GM23338 (cell line): ENCODE measurements around the gene PRR33. TPM values are rescaled to one million over a fixed set of nuclear protein-coding genes. Genes with fewer than 3 reads are reported as not detected.

Experiments
- ATAC-seq: fragments of 200-7000 bp; cut with Tn5 transposase; 3 replicates; pipeline ENCODE4 v1.9.1; 2020
- DNase-seq: peaks from one replicate; pipeline ENCODE4 v3.0.0-alpha.2; 2015; ENCODE audit warnings: low spot score
- H2AFZ ChIP-seq: fragments of 200-600 bp; sonication (generic); 2 replicates; pipeline ENCODE4 v1.8.0; 2016; ENCODE audit warnings: antibody characterized with exemption, mild to moderate bottlenecking, moderate library complexity
- H3F3A ChIP-seq: fragments of 200-600 bp; sonication (generic); replicated peaks from 2 replicates; pipeline ENCODE4 v1.8.0; 2017; ENCODE audit warnings: antibody characterized with exemption, mixed run types, low read depth
- H3K27ac ChIP-seq: fragments of 200-600 bp; sonication (generic); 2 replicates; pipeline ENCODE4 v1.6.1; 2016; ENCODE audit warnings: low read depth
- H3K27me3 ChIP-seq: fragments of 200-600 bp; sonication (generic); 2 replicates; pipeline ENCODE4 v1.8.0; 2016; ENCODE audit warnings: mild to moderate bottlenecking, mixed run types, moderate library complexity; ENCODE audit not compliant: insufficient read depth
- H3K36me3 ChIP-seq: fragments of 200-600 bp; sonication (generic); 2 replicates; pipeline ENCODE4 v1.8.0; 2016; ENCODE audit warnings: mild to moderate bottlenecking; ENCODE audit not compliant: insufficient read depth
- H3K4me1 ChIP-seq: fragments of 200-600 bp; sonication (generic); 2 replicates; pipeline ENCODE4 v1.8.0; 2016; ENCODE audit warnings: mild to moderate bottlenecking, moderate library complexity; ENCODE audit not compliant: insufficient read depth
- H3K4me2 ChIP-seq: fragments of 200-600 bp; sonication (generic); 2 replicates; pipeline ENCODE4 v1.7.1; 2017; ENCODE audit warnings: mixed run types
- H3K4me3 ChIP-seq: fragments of 200-600 bp; sonication (generic); 2 replicates; pipeline ENCODE4 v1.6.1; 2016; ENCODE audit warnings: mixed run types
- H3K79me2 ChIP-seq: fragments of 200-600 bp; sonication (generic); replicated peaks from 2 replicates; pipeline ENCODE4 v1.8.0; 2017; ENCODE audit warnings: mild to moderate bottlenecking; ENCODE audit not compliant: insufficient read depth
- H3K9me2 ChIP-seq: fragments of 200-600 bp; sonication (generic); 2 replicates; pipeline ENCODE4 v1.8.0; 2017; ENCODE audit not compliant: insufficient read depth
- H4K20me1 ChIP-seq: fragments of 200-600 bp; sonication (generic); replicated peaks from 2 replicates; pipeline ENCODE4 v1.8.0; 2017; ENCODE audit warnings: mild to moderate bottlenecking; ENCODE audit not compliant: insufficient read depth
- H3K27ac Mint-ChIP-seq: 2 replicates; pipeline ENCODE4 v1.8.0; 2020; ENCODE audit warnings: inconsistent platforms, mild to moderate bottlenecking, moderate library complexity, mixed read lengths
- H3K27me3 Mint-ChIP-seq: 3 replicates; pipeline ENCODE4 v1.8.0; 2022; ENCODE audit warnings: low read depth, mild to moderate bottlenecking, moderate library complexity, mixed read lengths, inconsistent platforms; ENCODE audit not compliant: insufficient read depth, poor library complexity
- H3K36me3 Mint-ChIP-seq: 3 replicates; pipeline ENCODE4 v1.8.0; 2021; ENCODE audit warnings: low read depth, mild to moderate bottlenecking, inconsistent platforms, moderate library complexity, mixed read lengths
- H3K4me1 Mint-ChIP-seq: 3 replicates; pipeline ENCODE4 v1.8.0; 2020; ENCODE audit warnings: mild to moderate bottlenecking, inconsistent platforms, mixed read lengths
- H3K4me3 Mint-ChIP-seq: 3 replicates; pipeline ENCODE4 v1.8.0; 2021; ENCODE audit warnings: moderate library complexity, mild to moderate bottlenecking, inconsistent platforms, mixed read lengths
- H3K9me3 Mint-ChIP-seq: 3 replicates; pipeline ENCODE4 v1.8.0; 2020; ENCODE audit warnings: moderate library complexity, mild to moderate bottlenecking, inconsistent platforms, mixed read lengths
- CREB1 ChIP-seq: fragments of 250-450 bp; sonication (Bioruptor Pico); IDR thresholded peaks from 2 replicates; pipeline ENCODE4 v1.5.0; 2020; ENCODE audit warnings: low read depth, mild to moderate bottlenecking, moderate library complexity
- CTCF ChIP-seq, 2 experiments: fragments of 200-600 bp in 1 of 2; sonication (generic) in 1 of 2; conservative IDR thresholded peaks; 2 replicates each; pipeline versions ENCODE4 v1.5.1 to v1.6.1; 2016 to 2017; ENCODE audit warnings: antibody characterized with exemption in 2 of 2, low read depth in 2 of 2, mild to moderate bottlenecking in 2 of 2, moderate library complexity in 1 of 2
- ETS1 ChIP-seq: IDR thresholded peaks from 2 replicates; pipeline ENCODE4 v1.6.1; 2016; ENCODE audit warnings: antibody characterized with exemption
- EZH2 ChIP-seq: fragments of 200-600 bp; sonication (generic); IDR thresholded peaks from one replicate; pipeline ENCODE4 v1.8.0; 2017; ENCODE audit warnings: antibody characterized with exemption, mild to moderate bottlenecking, low read depth; ENCODE audit not compliant: unreplicated experiment
- EZH2phosphoT487 ChIP-seq: fragments of 200-600 bp; sonication (generic); IDR thresholded peaks from one replicate; pipeline ENCODE4 v1.8.1; 2018; ENCODE audit warnings: antibody characterized with exemption; ENCODE audit not compliant: unreplicated experiment
- JUNB ChIP-seq: IDR thresholded peaks from one replicate; pipeline ENCODE4 v1.6.1; 2016; ENCODE audit warnings: antibody characterized with exemption; ENCODE audit not compliant: unreplicated experiment
- NANOG ChIP-seq: IDR thresholded peaks from 2 replicates; pipeline ENCODE4 v1.6.1; 2016; ENCODE audit warnings: antibody characterized with exemption, borderline replicate concordance
- POLR2AphosphoS5 ChIP-seq: IDR thresholded peaks from 2 replicates; pipeline ENCODE4 v1.6.1; 2016; ENCODE audit warnings: antibody characterized with exemption, low read depth
- REST ChIP-seq: IDR thresholded peaks from one replicate; pipeline ENCODE4 v1.6.1; 2018; ENCODE audit warnings: antibody characterized with exemption; ENCODE audit not compliant: unreplicated experiment
- STAT1 ChIP-seq: IDR thresholded peaks from one replicate; pipeline ENCODE4 v1.6.1; 2016; ENCODE audit warnings: antibody characterized with exemption; ENCODE audit not compliant: unreplicated experiment
- ZNF114 ChIP-seq: fragments of 250-450 bp; sonication (Bioruptor Pico); IDR thresholded peaks from 2 replicates; pipeline ENCODE4 v1.5.0; 2020; ENCODE audit warnings: mild to moderate bottlenecking, moderate library complexity
- ZNF331 ChIP-seq: fragments of 250-450 bp; sonication (Bioruptor Pico); IDR thresholded peaks from 2 replicates; pipeline ENCODE4 v1.5.0; 2020; ENCODE audit warnings: low read depth, mild to moderate bottlenecking, moderate library complexity
- polyA plus RNA-seq: library from polyadenylated mRNA; unstranded; fragments of >200 nt; fragmentation: Nextera tagmentation; extraction: Ambion mirVana; gene quantifications from 2 replicates; pipeline ENCODE4 v1.2.1, GENCODE V29; 2016
- total RNA-seq: library from RNA; depleted of rRNA; stranded (reverse); fragments of >200 nt; shearing (Covaris generic); gene quantifications from 2 replicates; pipeline ENCODE4 v1.2.3, GENCODE V29; 2014
- TF ChIP-seq, protein P1 (sequence below): fragments of 250-450 bp; sonication (Bioruptor Pico); IDR thresholded peaks from 2 replicates; pipeline ENCODE4 v1.5.0; 2020; ENCODE audit warnings: mild to moderate bottlenecking, moderate library complexity

The PRR33 gene
- total and polyA plus RNA-seq, 2 experiments from 2014 or later = not detected

DNA sequence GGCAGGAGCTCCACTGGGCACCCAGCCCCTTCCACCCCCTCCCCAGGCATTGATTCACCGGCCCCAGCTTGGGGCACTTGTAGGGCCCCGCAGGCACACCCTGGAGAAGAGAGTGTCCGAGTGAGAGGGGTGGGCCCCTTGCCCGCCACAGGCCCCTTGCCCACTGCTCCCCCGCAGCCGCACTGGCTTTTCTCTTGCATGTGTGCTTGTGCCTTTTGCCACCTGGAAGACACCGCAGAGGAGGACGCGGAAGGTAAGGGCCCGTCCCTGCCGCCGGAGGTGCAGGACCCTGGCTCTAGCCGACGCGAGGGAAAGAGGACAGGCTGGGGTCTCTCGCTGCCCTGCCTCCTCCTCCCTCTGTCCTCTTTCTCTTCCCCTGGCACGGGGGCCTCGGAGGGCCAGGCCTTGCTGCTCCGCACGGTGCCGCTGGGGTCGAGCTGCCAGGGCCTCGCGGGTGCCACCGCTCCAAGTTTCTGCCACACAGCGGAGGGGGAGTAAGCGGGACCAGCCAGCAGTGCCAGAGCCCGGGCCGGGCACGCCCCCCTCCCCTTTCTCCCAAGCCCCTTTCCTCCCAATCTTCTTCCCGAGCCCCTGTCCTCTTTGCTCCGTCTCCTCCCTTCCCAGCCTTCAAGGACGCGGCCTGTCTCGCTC is 37.3 kb upstream of the PRR33 start:
- DNase-seq = no peak
- Histone ChIP-seq H3K36me3 (no peaks in the 10 kb centered on the region), H3K4me3 (no peak overlapping the region), H3F3A (no peaks in the 10 kb centered on the region), H3K27ac (no peak overlapping the region), H3K9me2 (no peaks in the 10 kb centered on the region), H3K4me2 (no peak overlapping the region), H4K20me1 (no peaks in the 10 kb centered on the region), H3K79me2 (no peaks in the 10 kb centered on the region), H3K27me3 (no peaks in the 10 kb centered on the region), H2AFZ (no peak overlapping the region), H3K4me1 (no peaks in the 10 kb centered on the region)
- Mint-ChIP-seq H3K27me3 (peaks cover 18% of the 10 kb centered on the region), H3K36me3 (no peaks in the 10 kb centered on the region), H3K9me3 (no peaks in the 10 kb centered on the region), H3K4me1 (0 out of 3 replicates have a peak, but pooled peaks cover 5% of the 10 kb centered on the region), H3K4me3 (no peak overlapping the region), H3K27ac (no peak overlapping the region)
- ATAC-seq = no peak
- TF ChIP-seq CTCF (conservative IDR thresholded peaks at IDR 0.05; ENCODE audit: low read depth in 2 of 2) (no peak), POLR2AphosphoS5 (no peak), ZNF331 (CRISPR knock-in tag) (no peak), ZNF114 (CRISPR knock-in tag) (no peak), CREB1 (no peak), STAT1 (no peak), REST (no peak), EZH2 (no peak), EZH2phosphoT487 (no peak), JUNB (no peak), NANOG (no peak), ETS1 (no peak)
- TF ChIP-seq, protein P1, sequence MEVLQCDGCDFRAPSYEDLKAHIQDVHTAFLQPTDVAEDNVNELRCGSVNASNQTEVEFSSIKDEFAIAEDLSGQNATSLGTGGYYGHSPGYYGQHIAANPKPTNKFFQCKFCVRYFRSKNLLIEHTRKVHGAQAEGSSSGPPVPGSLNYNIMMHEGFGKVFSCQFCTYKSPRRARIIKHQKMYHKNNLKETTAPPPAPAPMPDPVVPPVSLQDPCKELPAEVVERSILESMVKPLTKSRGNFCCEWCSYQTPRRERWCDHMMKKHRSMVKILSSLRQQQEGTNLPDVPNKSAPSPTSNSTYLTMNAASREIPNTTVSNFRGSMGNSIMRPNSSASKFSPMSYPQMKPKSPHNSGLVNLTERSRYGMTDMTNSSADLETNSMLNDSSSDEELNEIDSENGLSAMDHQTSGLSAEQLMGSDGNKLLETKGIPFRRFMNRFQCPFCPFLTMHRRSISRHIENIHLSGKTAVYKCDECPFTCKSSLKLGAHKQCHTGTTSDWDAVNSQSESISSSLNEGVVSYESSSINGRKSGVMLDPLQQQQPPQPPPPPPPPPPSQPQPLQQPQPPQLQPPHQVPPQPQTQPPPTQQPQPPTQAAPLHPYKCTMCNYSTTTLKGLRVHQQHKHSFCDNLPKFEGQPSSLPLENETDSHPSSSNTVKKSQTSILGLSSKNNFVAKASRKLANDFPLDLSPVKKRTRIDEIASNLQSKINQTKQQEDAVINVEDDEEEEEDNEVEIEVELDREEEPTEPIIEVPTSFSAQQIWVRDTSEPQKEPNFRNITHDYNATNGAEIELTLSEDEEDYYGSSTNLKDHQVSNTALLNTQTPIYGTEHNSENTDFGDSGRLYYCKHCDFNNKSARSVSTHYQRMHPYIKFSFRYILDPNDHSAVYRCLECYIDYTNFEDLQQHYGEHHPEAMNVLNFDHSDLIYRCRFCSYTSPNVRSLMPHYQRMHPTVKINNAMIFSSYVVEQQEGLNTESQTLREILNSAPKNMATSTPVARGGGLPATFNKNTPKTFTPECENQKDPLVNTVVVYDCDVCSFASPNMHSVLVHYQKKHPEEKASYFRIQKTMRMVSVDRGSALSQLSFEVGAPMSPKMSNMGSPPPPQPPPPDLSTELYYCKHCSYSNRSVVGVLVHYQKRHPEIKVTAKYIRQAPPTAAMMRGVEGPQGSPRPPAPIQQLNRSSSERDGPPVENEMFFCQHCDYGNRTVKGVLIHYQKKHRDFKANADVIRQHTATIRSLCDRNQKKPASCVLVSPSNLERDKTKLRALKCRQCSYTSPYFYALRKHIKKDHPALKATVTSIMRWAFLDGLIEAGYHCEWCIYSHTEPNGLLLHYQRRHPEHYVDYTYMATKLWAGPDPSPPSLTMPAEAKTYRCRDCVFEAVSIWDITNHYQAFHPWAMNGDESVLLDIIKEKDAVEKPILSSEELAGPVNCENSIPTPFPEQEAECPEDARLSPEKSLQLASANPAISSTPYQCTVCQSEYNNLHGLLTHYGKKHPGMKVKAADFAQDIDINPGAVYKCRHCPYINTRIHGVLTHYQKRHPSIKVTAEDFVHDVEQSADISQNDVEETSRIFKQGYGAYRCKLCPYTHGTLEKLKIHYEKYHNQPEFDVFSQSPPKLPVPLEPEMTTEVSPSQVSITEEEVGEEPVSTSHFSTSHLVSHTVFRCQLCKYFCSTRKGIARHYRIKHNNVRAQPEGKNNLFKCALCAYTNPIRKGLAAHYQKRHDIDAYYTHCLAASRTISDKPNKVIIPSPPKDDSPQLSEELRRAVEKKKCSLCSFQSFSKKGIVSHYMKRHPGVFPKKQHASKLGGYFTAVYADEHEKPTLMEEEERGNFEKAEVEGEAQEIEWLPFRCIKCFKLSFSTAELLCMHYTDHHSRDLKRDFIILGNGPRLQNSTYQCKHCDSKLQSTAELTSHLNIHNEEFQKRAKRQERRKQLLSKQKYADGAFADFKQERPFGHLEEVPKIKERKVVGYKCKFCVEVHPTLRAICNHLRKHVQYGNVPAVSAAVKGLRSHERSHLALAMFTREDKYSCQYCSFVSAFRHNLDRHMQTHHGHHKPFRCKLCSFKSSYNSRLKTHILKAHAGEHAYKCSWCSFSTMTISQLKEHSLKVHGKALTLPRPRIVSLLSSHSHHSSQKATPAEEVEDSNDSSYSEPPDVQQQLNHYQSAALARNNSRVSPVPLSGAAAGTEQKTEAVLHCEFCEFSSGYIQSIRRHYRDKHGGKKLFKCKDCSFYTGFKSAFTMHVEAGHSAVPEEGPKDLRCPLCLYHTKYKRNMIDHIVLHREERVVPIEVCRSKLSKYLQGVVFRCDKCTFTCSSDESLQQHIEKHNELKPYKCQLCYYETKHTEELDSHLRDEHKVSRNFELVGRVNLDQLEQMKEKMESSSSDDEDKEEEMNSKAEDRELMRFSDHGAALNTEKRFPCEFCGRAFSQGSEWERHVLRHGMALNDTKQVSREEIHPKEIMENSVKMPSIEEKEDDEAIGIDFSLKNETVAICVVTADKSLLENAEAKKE (CRISPR knock-in tag) = no peak
